ENCODE data around the gene REV3L. TPM values are rescaled to one million over a fixed set of nuclear protein-coding genes. Genes with fewer than 3 reads are reported as not detected.
"Not testable (repeated sequence)": the region's sequence is repeated elsewhere in the genome, so short reads cannot be mapped to it uniquely, and the experiment has no call there.

Gene REV3L
- total RNA-seq, 2 experiments from 2014 or later = 17.0 TPM

DNA sequence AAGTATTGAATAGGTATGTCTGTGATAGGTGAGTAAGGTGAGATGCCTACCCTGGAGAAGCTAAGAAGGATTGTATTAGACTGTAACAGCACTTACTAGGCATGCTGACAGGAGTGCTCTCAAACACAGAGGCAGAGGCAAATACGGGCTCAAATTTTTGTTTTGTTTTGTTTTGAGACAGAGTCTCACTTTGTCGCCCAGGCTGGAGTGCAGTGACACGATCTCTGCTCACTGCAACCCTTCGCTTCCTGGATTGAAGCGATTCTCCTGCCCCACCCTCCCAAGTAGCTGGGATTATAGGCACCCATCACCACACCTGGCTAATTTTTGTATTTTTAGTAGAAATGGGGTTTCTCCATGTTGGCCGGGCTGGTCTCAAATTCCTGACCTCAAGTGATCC lies 31.5 kb upstream of the REV3L start:
- H3K4me1 Mint-ChIP-seq, H3K9me3 Mint-ChIP-seq: not testable (repeated sequence)

DNA sequence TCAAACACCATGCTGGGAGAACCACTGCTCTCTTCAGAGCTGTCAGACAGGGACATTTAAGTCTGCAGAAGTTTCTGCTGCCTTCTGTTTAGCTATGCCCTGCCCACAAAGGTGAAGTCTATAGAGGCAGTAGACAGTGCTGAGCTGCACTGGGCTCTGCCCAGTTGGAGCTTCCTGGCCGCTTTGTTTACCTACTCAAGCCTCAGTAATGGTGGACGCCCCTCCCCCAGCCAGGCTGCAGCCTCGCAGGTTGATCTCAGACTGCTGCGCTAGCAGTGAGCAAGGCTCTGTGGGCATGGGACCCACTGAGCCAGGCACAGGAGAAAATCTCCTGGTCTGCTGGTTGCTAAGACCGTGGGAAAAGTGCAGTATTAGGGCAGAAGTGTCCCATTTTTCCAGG lies 24.2 kb upstream of the REV3L start:
- not testable (repeated sequence) for H3K27me3 Mint-ChIP-seq, H3K4me3 Mint-ChIP-seq, H3K27ac Mint-ChIP-seq, H3K9me3 Mint-ChIP-seq, DNase-seq, H3K4me1 Mint-ChIP-seq
- peaks cover 22% of the 10 kb centered on the region for H3K36me3 Mint-ChIP-seq

More for the DNA sequence above, 31.5 kb upstream of the REV3L start:
- H3K36me3 Mint-ChIP-seq, H3K27ac Mint-ChIP-seq, H3K27me3 Mint-ChIP-seq, DNase-seq, H3K4me3 Mint-ChIP-seq: not testable (repeated sequence)

DNA sequence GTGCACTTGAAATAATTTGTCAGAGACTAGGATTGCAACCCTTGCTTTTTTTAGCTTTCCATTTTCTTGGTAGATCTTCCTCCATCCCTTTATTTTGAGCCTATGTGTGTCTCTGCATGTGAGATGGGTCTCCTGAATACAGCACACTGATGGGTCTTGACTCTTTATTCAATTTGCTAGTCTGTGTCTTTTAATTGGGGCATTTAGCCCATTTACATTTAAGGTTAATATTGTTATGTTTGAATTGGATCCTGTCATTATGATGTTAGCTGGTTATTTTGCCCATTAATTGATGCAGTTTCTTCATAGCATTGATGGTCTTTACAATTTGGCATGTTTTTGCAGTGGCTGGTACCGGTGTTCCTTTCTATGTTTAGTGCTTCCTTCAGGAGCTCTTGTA lies 22.5 kb upstream of the REV3L start:
- DNase-seq, H3K4me1 Mint-ChIP-seq, H3K9me3 Mint-ChIP-seq, H3K27me3 Mint-ChIP-seq, H3K4me3 Mint-ChIP-seq, H3K27ac Mint-ChIP-seq: not testable (repeated sequence)
- peaks cover 21% of the 10 kb centered on the region for H3K36me3 Mint-ChIP-seq

DNA sequence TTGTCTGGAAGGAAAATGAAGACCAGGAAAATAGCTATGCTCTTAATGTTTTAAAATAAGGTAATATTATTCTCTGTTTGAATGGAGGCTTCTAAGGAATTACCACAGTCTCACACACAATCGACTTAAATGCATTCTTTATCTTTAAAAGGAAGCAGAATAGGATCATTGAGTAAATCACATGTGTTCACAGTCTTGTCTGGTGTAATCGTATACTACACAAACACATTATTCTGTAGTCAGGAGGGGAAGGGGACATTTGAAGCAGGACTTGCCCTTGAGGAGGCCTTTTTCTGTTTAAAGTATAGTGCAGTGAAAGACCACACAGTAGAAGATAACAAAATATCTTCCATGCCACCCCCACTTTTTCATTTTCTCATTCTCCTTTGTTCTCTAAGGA lies 20.6 kb upstream of the REV3L start:
- no peak for DNase-seq
- H3K4me3 Mint-ChIP-seq = no peak overlapping the region
- H3K27ac Mint-ChIP-seq = no peak overlapping the region
- H3K9me3 Mint-ChIP-seq = no peaks in the 10 kb centered on the region
- H3K4me1 Mint-ChIP-seq = peaks cover 7% of the 10 kb centered on the region
- peaks cover 20% of the 10 kb centered on the region for H3K36me3 Mint-ChIP-seq
- H3K27me3 Mint-ChIP-seq = no peaks in the 10 kb centered on the region

DNA sequence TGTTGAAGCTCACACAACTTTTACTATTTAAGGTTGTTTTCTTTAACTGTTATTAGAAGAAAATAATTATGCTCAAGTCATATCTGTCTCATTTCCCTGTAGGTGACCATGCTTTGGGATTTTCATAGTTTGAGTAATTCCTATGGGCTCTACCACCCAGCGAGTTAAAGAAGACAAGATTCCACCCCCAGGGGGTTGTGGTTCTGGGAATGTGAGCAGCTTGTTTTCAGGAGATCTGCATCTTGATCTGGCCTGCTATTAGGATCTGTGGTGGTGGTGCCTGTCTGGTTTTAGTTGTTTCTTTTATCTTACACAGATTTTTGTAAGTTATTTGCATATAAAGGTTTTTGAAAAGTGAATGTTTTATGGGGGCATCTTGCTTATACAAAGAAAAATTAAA lies 20.2 kb upstream of the REV3L start:
- no peak overlapping the region for H3K27ac Mint-ChIP-seq
- peaks cover 20% of the 10 kb centered on the region for H3K36me3 Mint-ChIP-seq
- H3K4me3 Mint-ChIP-seq = no peak overlapping the region
- no peaks in the 10 kb centered on the region for H3K27me3 Mint-ChIP-seq
- H3K9me3 Mint-ChIP-seq = no peaks in the 10 kb centered on the region
- DNase-seq = no peak
- peaks cover 7% of the 10 kb centered on the region for H3K4me1 Mint-ChIP-seq

DNA sequence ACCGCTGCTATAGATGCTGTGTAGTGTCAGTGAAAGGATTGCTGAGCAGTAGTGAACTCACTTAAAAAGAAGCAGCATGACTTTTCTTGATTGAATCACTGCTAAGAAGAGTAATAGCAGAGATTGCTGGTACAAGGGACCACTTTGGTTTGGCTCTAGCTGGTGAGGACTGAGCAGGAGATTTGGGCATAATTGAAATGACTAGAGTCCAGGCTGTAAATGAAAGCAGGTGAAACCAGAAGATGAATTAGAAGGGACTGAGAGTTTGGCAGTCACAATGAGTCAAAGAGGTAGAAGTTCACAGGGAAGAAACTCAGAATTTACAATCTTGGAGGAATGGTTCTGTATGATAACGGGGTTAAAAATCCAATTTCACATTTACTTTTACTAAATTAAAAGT lies 19.1 kb upstream of the REV3L start:
- H3K4me3 Mint-ChIP-seq = no peak overlapping the region
- no peaks in the 10 kb centered on the region for H3K27me3 Mint-ChIP-seq
- no peak overlapping the region for H3K27ac Mint-ChIP-seq
- DNase-seq = no peak
- peaks cover 18% of the 10 kb centered on the region for H3K36me3 Mint-ChIP-seq
- no peaks in the 10 kb centered on the region for H3K9me3 Mint-ChIP-seq
- H3K4me1 Mint-ChIP-seq = peaks cover 7% of the 10 kb centered on the region

DNA sequence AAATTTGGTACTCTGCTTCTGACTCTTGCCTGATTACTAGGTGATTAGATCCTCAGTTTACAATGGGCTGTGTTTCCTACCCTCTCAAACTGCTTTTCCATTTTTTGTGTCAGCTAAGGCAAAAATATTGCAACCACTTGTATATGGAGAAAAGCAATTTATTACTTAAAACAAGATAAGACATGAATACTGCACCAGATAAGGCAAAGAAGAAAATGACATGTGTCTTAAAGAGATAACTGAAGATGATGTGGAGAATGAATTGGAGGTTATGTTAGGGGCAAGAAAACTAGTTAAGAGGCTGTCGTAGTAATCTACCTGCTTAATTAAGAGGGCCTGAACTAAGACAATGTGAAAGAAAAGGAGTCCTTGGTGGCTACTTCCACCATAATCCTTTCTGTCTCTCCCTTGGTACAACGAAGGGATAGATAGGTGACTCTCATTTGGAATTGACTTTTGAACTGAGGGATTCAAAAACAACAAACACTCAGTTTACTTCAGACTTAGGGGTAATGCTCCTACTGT lies 16.3 kb upstream of the REV3L start:
- no peaks in the 10 kb centered on the region for H3K27me3 Mint-ChIP-seq
- H3K9me3 Mint-ChIP-seq = no peaks in the 10 kb centered on the region
- peaks cover 8% of the 10 kb centered on the region for H3K36me3 Mint-ChIP-seq
- peaks cover 7% of the 10 kb centered on the region for H3K4me1 Mint-ChIP-seq
- H3K27ac Mint-ChIP-seq = no peak overlapping the region
- no peak overlapping the region for H3K4me3 Mint-ChIP-seq
- DNase-seq = no peak

DNA sequence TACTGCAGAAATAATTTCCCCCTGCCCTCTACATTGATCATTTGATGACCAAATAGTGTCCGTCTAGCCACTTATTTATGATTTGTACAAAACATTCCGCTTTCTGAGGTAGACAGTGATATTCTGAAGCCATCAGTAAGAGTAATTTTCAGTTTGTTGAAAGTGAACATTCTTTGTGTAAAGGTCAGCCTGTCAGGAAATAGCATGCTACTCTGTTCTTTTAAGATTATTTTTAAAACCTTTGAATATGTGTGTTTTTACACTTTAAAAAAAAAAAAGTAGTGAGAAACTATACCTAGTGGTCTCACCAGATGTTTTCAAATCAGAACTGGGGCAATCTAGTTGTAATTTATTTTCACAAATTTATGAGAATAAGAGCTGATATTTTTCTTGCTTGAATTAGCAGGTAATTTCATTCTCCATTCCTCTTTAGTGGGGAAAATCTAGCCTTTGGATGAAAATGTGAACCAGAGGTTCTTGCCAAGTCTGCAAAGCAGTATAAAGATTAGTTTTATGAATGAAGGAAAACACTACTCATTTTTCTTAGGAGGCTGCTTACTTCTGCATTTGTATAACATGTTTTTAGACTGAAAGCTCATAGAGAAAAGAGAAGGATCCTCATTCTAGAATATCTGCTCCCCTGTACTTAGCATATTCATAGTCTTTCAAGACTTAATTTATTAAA lies 12.1 kb upstream of the REV3L start:
- Mint-ChIP-seq H3K27me3 (no peaks in the 10 kb centered on the region), H3K4me1 (no peaks in the 10 kb centered on the region), H3K36me3 (peaks cover 6% of the 10 kb centered on the region), H3K9me3 (no peaks in the 10 kb centered on the region), H3K27ac (no peak overlapping the region), H3K4me3 (no peak overlapping the region)
- no peak for DNase-seq

DNA sequence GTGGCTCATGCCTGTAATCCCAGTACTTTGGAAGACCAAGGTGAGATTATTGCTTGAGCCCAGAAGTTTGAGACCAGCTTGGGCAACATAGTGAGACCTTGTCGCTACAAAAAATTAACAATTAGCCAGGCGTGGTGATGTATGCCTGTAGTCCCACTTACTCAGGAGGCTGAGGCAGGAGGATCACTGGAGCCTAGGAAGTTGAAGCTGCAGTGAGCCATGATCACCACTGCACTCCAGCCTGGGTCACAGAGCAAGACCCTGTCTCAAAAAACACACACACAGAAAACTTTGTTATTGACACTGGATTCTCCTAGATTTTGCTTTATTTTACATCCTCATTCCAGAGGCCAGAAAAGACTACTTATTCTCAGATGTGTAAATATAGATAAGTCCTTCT lies 9.5 kb upstream of the REV3L start:
- Mint-ChIP-seq H3K27me3 (no peaks in the 10 kb centered on the region), H3K36me3 (peaks cover 20% of the 10 kb centered on the region)

DNA sequence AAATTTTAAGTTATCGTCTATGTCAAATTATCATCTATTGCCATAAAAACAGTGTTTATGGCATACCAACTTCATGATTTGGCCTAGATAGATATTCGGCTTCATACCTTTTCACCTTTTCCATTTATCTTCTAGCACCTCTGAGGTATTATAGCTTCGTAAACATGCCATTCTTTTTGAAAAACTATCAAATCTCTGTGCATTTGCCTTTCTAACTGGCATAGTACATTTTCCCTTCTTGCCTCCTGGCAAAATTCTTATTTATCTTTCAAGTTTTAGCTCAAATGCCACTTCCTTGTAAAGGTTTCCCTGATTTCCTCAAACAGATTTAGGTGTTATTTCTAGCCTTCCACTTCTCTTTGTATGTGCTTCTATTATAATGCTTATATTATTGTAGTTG lies 7.0 kb upstream of the REV3L start:
- no peak overlapping the region for H3K27ac Mint-ChIP-seq
- no peak for DNase-seq
- H3K4me3 Mint-ChIP-seq = no peak overlapping the region
- H3K9me3 Mint-ChIP-seq = peaks cover 2% of the 10 kb centered on the region
- H3K27me3 Mint-ChIP-seq = no peaks in the 10 kb centered on the region
- peaks cover 27% of the 10 kb centered on the region for H3K4me1 Mint-ChIP-seq
- H3K36me3 Mint-ChIP-seq = peaks cover 34% of the 10 kb centered on the region

More for the DNA sequence above, 9.5 kb upstream of the REV3L start:
- DNase-seq = no peak
- Mint-ChIP-seq H3K4me1 (peaks cover 13% of the 10 kb centered on the region), H3K27ac (no peak overlapping the region), H3K9me3 (no peaks in the 10 kb centered on the region), H3K4me3 (no peak overlapping the region)

DNA sequence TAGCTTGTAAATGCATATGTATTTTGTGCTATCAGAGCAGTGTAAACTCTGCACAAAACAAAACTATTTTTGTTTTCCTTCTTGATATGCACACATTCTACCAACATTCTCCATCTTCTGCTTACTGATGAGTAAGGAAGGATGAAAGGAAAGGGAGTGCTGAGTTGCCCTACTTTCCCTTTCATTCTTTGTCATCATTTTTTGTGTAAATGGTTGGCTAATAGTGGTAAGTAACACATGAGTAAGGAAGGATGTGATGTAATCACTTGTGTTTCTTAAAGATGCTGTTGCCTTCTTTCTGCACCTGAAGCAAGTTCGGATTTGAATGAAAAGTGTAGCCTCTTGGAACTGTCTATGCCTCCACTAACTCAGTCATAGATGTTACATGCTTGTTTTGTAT lies 4.6 kb upstream of the REV3L start:
- H3K4me1 Mint-ChIP-seq = peaks cover 27% of the 10 kb centered on the region

DNA sequence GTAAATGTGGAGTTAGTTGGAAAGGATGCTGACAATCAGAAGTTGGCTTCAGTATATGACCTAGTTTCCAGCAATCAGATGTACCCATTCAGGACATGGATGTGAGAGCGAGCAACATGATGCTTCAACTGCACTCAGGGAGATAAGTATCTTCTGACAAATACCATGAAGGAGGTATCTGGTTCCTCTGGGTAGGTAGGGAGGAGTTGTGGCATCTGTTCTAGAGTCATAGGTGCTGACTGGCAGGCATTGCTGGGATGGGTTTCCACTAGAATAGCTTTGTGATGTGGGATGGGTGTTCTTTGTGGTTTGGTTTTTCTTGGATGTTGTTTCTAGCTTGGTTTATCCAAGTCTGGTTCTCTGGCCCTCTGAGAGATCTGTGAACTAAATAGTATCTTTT lies 3.9 kb upstream of the REV3L start:
- Mint-ChIP-seq H3K4me3 (no peak overlapping the region), H3K9me3 (peaks cover 2% of the 10 kb centered on the region), H3K27me3 (no peaks in the 10 kb centered on the region), H3K4me1 (peaks cover 27% of the 10 kb centered on the region), H3K36me3 (peaks cover 40% of the 10 kb centered on the region), H3K27ac (peak overlapping the region; percentile 93)
- no peak for DNase-seq

More for the DNA sequence above, 4.6 kb upstream of the REV3L start:
- DNase-seq = no peak
- Mint-ChIP-seq H3K36me3 (peaks cover 40% of the 10 kb centered on the region), H3K9me3 (peaks cover 2% of the 10 kb centered on the region), H3K4me3 (peak overlapping the region; percentile 16), H3K27me3 (no peaks in the 10 kb centered on the region), H3K27ac (peak overlapping the region; percentile 93)

DNA sequence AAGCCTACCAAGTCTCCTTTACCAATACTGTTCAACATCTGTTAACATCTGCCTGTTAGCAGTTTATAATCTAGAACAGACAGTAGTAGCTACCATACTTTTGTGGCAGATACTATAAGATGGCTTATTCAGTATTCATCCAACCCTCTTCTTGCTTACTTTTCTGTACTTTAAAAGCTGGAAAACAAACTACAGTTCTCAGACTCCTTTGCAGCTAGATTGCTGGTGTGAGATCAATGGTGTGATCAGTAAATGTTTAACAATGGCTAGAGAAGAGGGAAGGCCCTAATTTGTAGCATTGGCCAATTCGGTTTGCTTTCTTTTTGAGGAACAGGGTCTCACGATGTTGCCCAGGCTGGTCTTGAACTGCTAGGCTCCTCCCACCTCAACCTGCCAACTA lies 3.5 kb upstream of the REV3L start:
- Mint-ChIP-seq H3K36me3 (peaks cover 41% of the 10 kb centered on the region), H3K4me3 (no peak overlapping the region), H3K4me1 (peaks cover 27% of the 10 kb centered on the region), H3K9me3 (peaks cover 2% of the 10 kb centered on the region), H3K27me3 (no peaks in the 10 kb centered on the region), H3K27ac (peak overlapping the region; percentile 93)
- DNase-seq = no peak

DNA sequence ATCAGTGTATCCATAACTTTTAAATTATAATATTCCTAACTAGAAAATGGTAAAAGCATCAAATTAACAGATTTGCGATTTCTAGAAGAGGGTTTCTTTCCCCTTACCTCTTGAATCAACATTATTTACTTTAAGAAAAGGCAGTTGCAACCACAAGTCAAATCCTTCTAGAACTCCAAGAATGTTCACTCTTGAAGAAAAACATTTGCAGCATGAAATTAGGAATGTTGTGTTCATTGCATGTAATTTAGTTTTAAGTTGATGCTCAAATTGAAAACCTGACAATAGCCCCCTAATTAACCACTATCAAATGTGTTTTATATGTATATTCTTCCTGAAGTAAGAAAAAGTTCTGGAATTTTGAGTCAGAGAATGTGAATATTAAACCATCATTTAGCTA lies 2.3 kb upstream of the REV3L start:
- peak overlapping the region; percentile 51 for H3K4me3 Mint-ChIP-seq
- no peaks in the 10 kb centered on the region for H3K27me3 Mint-ChIP-seq
- H3K36me3 Mint-ChIP-seq = peaks cover 39% of the 10 kb centered on the region
- peaks cover 34% of the 10 kb centered on the region for H3K4me1 Mint-ChIP-seq
- no peak for DNase-seq
- peaks cover 2% of the 10 kb centered on the region for H3K9me3 Mint-ChIP-seq
- peak overlapping the region; percentile 29 for H3K27ac Mint-ChIP-seq

DNA sequence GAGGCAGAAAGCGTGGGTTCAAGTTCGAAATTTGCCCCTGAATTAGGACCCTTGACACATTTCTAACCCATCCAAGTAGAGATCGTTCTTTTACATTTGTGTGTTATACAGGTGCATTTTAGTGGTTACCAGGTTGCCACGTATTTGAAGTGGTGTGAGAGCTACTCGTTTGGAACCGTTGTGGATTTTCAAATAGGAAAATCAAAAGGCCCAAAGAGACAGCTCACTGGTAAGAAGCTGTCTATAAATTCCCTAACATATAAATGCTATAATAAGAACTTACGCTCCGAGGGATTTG lies 1.6 kb upstream of the REV3L start:
- H3K4me3 Mint-ChIP-seq = peak overlapping the region; percentile 97
- H3K9me3 Mint-ChIP-seq = peaks cover 2% of the 10 kb centered on the region
- DNase-seq = no peak
- H3K36me3 Mint-ChIP-seq = peaks cover 36% of the 10 kb centered on the region
- H3K27me3 Mint-ChIP-seq = no peaks in the 10 kb centered on the region
- H3K27ac Mint-ChIP-seq = peak overlapping the region; percentile 97
- H3K4me1 Mint-ChIP-seq = peaks cover 31% of the 10 kb centered on the region

Data from activated naive CD8-positive, alpha-beta T cell treated with anti-CD3 and anti-CD28 coated beads for 36 hours (primary cell).